ENCODE measurements around the gene DNM3.

Gene DNM3

DNA sequence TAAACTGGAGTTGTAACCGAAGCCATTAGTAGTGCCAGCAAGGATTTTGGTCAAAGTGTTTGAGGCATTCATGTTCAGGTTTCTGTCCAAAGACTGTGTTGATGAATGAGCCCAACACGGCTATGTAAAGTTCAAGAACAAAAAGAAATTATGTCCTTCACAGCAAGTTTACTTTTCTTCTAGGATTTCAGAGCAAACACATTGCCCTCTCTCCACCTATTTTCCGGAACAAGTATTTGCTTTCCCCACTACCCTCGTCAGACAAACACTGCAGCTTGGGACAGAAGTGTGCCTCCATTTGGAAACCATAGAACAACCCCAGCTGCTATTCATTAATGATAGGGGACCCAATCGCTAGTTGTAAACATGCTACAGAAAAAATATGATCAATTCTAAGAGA lies 427.8 kb downstream of the DNM3 start:
- DNase-seq (ENCODE audit: low spot score) = no peak
- TF ChIP-seq, protein P1, sequence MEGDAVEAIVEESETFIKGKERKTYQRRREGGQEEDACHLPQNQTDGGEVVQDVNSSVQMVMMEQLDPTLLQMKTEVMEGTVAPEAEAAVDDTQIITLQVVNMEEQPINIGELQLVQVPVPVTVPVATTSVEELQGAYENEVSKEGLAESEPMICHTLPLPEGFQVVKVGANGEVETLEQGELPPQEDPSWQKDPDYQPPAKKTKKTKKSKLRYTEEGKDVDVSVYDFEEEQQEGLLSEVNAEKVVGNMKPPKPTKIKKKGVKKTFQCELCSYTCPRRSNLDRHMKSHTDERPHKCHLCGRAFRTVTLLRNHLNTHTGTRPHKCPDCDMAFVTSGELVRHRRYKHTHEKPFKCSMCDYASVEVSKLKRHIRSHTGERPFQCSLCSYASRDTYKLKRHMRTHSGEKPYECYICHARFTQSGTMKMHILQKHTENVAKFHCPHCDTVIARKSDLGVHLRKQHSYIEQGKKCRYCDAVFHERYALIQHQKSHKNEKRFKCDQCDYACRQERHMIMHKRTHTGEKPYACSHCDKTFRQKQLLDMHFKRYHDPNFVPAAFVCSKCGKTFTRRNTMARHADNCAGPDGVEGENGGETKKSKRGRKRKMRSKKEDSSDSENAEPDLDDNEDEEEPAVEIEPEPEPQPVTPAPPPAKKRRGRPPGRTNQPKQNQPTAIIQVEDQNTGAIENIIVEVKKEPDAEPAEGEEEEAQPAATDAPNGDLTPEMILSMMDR (IDR thresholded peaks at IDR 0.05; ENCODE audit: extremely low read depth, missing control alignments) = no peak

DNA sequence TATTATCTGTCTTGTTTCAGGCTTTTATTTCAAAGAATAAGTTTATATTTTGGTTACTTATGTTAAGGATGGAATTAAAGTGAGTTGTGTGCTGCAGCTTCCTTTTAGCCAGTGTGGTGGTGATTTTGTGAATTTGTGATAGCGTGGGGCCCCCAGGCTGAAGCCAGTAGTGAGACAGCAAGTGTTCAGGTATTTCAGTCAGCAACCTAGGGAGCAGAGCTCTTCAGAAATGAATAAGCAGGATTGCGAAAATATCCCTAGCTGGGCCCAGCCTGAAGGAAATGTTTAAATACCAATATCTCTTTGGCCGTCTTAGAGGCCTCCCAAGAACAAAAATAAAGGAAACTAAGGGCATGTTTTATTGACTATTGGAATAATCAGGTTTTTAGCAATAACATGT lies 428.3 kb downstream of the DNM3 start:
- no peak for DNase-seq (ENCODE audit: low spot score)
- TF ChIP-seq, protein P1 (IDR thresholded peaks at IDR 0.05; ENCODE audit: extremely low read depth, missing control alignments) = no peak

GRCh38 chr1:172270605-172271004 lies 429.3 kb downstream of the DNM3 start:
- DNase-seq (ENCODE audit: low spot score) = no peak
- TF ChIP-seq, protein P1 (IDR thresholded peaks at IDR 0.05; ENCODE audit: extremely low read depth, missing control alignments) = no peak

GRCh38 chr1:172272087-172272486 lies 430.8 kb downstream of the DNM3 start:
- TF ChIP-seq, protein P1 (IDR thresholded peaks at IDR 0.05; ENCODE audit: extremely low read depth, missing control alignments) = no peak
- DNase-seq (ENCODE audit: low spot score) = no peak

DNA sequence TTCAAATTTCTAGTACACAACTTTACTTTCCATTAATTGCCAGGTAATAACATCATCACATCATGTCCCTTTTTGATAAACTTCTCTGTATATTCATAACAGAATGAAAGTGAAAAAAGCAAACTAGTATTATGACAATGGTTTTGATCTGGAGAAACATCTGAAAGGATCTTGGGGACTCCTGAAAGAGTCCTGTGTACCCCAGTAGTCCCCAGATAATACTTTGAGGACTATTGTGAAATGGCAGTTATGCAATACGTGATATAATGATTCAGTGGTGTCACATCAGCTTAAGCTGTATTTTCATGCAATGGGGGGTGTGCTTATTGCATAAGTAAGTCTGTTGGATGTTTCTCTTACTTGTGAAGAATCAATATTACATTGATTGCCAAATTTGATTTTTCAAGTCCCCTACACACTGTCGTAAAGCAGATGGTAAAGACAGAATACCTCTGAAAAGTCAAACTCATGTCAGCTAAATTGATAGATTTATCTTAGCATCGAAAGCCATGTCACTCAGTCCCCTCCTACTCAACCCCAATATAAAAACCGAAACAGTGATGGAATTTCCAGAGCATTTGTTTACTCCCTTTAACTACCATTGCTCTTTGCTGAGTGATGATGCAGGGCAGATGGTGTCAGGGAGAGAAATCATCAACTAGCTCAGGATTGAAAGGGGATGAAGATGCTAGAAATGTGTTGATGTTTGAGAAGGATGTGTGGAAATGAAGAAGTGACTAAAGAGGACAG lies 432.5 kb downstream of the DNM3 start:
- DNase-seq (ENCODE audit: low spot score) = no peak
- TF ChIP-seq, protein P1 (IDR thresholded peaks at IDR 0.05; ENCODE audit: extremely low read depth, missing control alignments) = no peak

DNA sequence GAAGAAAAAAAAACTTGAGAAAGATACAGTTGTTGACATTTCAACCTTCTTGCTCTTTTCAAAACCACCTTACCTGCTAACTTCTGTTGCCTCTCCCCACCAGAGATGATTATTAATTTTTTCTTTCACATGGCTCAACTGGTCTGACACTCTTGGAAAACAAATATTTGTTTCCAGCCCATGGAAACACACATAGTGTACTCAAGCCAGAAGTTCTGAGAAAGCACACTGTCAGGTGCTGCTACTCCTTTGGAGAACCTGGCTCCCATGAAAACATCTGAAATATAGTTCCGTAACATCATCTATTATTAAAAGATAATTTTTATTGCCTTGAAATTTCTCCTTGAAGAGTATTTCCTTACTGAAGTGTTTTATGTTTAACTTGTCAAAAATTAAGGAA lies 434.2 kb downstream of the DNM3 start:
- DNase-seq (ENCODE audit: low spot score) = no peak

GRCh38 chr1:172276120-172276818 lies 435.0 kb downstream of the DNM3 start:
- no peak for DNase-seq (ENCODE audit: low spot score)
- TF ChIP-seq, protein P1 (IDR thresholded peaks at IDR 0.05; ENCODE audit: extremely low read depth, missing control alignments) = no peak

More for the DNA sequence above, 434.2 kb downstream of the DNM3 start:
- TF ChIP-seq, protein P1 (IDR thresholded peaks at IDR 0.05; ENCODE audit: extremely low read depth, missing control alignments) = no peak
